GM12878 (cell line): ENCODE measurements around the gene RAET1E. TPM values are rescaled to one million over a fixed set of nuclear protein-coding genes. Genes with fewer than 3 reads are reported as not detected.

Experiments
- ATAC-seq: fragments of 200-7000 bp; cut with Tn5 transposase; 3 replicates; pipeline ENCODE4 v1.9.1; 2020; ENCODE audit warnings: mild to moderate bottlenecking, moderate library complexity
- BruUV-seq: library from RNA; stranded (reverse); fragments of 400-500 nt; replicated peaks from 2 replicates; lab custom pipeline; 2021; lab: Mats Ljungman, UMichigan
- CTCF ChIA-PET: fragments of 300-600 bp; sonication (Branson Sonifier 250); formaldehyde crosslinking; extraction: SDS; loops from one replicate; lab custom pipeline; 2021; ENCODE audit warnings: inconsistent platforms; lab: Yijun Ruan, JAX
- POLR2A ChIA-PET: fragments of 350-600 bp; formaldehyde crosslinking; extraction: SDS; loops from one replicate; lab custom pipeline; 2021; ENCODE audit warnings: inconsistent platforms; lab: Charles Lee
- RAD21 ChIA-PET: fragments of 300-600 bp; sonication (Branson Sonifier 250); formaldehyde crosslinking; loops from one replicate; lab custom pipeline; 2023; ENCODE audit warnings: antibody characterized with exemption; ENCODE audit not compliant: unreplicated experiment; lab: Charles Lee
- SMC1A ChIA-PET: fragments of 300-600 bp; sonication (Branson Sonifier 250); formaldehyde crosslinking; loops from one replicate; lab custom pipeline; 2023; ENCODE audit not compliant: unreplicated experiment, uncharacterized antibody; lab: Charles Lee
- DNase-seq: peaks from one replicate; pipeline ENCODE4 v3.0.0-alpha.2; 2011; ENCODE audit warnings: low read depth, low spot score
- FAIRE-seq: peaks from 3 replicates; lab custom pipeline; 2011; peaks lifted over from hg19 to GRCh38; lab: Jason Lieb, UNC
- H2AFZ ChIP-seq: 2 replicates; pipeline ENCODE4 v1.6.0; 2011; ENCODE audit warnings: low read depth, low read length, control low read depth; ENCODE audit not compliant: control insufficient read depth
- H3K27ac ChIP-seq: 2 replicates; pipeline ENCODE4 v1.5.1; 2011; ENCODE audit warnings: control low read depth; ENCODE audit not compliant: control insufficient read depth, insufficient read depth
- H3K27me3 ChIP-seq, 2 experiments: replicated peaks in 1 of 2; 2 replicates each; pipeline versions ENCODE4 v1.6.0 to v1.6.1; 2011; ENCODE audit warnings: low read length in 1 of 2; ENCODE audit not compliant: control insufficient read depth in 2 of 2, insufficient read depth in 2 of 2
- H3K36me3 ChIP-seq, 2 experiments: 2 replicates each; pipeline ENCODE4 v1.5.1; 2011; ENCODE audit warnings: low read length in 1 of 2; ENCODE audit not compliant: control insufficient read depth in 2 of 2, insufficient read depth in 2 of 2
- H3K4me1 ChIP-seq: 2 replicates; pipeline ENCODE4 v1.6.1; 2011; ENCODE audit warnings: mild to moderate bottlenecking, low read length, moderate library complexity, mixed read lengths; ENCODE audit not compliant: control insufficient read depth, insufficient read depth
- H3K4me2 ChIP-seq: 2 replicates; pipeline ENCODE4 v1.6.0; 2011; ENCODE audit warnings: control low read depth; ENCODE audit not compliant: control insufficient read depth, insufficient read depth
- H3K4me3 ChIP-seq: fragments of 200-600 bp; sonication (generic); 2 replicates; pipeline ENCODE4 v1.5.1; 2016
- H3K79me2 ChIP-seq: 2 replicates; pipeline ENCODE4 v1.6.0; 2011; ENCODE audit warnings: low read length; ENCODE audit not compliant: control insufficient read depth, insufficient read depth
- H3K9ac ChIP-seq: 2 replicates; pipeline ENCODE4 v1.8.0; 2011; ENCODE audit warnings: low read length, control low read depth, mixed read lengths; ENCODE audit not compliant: control insufficient read depth, insufficient read depth
- H3K9me3 ChIP-seq: replicated peaks from 3 replicates; pipeline ENCODE4 v1.5.1; 2011; ENCODE audit warnings: mild to moderate bottlenecking, low read length; ENCODE audit not compliant: control insufficient read depth, insufficient read depth
- H4K20me1 ChIP-seq: 2 replicates; pipeline ENCODE4 v1.6.0; 2011; ENCODE audit not compliant: control insufficient read depth, insufficient read depth
- BCL11A ChIP-seq: IDR thresholded peaks from 2 replicates; pipeline ENCODE4 v1.6.1; 2011; ENCODE audit warnings: low read depth, low read length
- CBFB ChIP-seq: IDR thresholded peaks from 2 replicates; pipeline ENCODE4 v1.6.1; 2016; ENCODE audit warnings: antibody characterized with exemption, low read depth
- CREM ChIP-seq: IDR thresholded peaks from 2 replicates; pipeline ENCODE4 v1.6.1; 2014; ENCODE audit warnings: antibody characterized with exemption, low read depth
- ELK1 ChIP-seq: IDR thresholded peaks from 2 replicates; pipeline ENCODE4 v1.6.1; 2012; ENCODE audit warnings: low read depth, low read length, improper control_type of control experiment
- HDAC6 ChIP-seq: fragments of 200-600 bp; sonication (generic); IDR thresholded peaks from one replicate; pipeline ENCODE4 v1.8.0; 2017; ENCODE audit warnings: antibody characterized with exemption; ENCODE audit not compliant: unreplicated experiment
- HDGF ChIP-seq: fragments of 450-650 bp; IDR thresholded peaks from 2 replicates; pipeline ENCODE4 v1.6.1; 2016; ENCODE audit warnings: antibody characterized with exemption
- MTA3 ChIP-seq: IDR thresholded peaks from 2 replicates; pipeline ENCODE4 v1.6.1; 2012; ENCODE audit warnings: low read length, inconsistent platforms, borderline replicate concordance
- PKNOX1 ChIP-seq: fragments of 450-650 bp; IDR thresholded peaks from 2 replicates; pipeline ENCODE4 v1.6.1; 2016; ENCODE audit warnings: mild to moderate bottlenecking
- TBL1XR1 ChIP-seq: IDR thresholded peaks from 2 replicates; pipeline ENCODE4 v1.6.1; 2012; ENCODE audit warnings: low read depth, low read length, improper control_type of control experiment
- TCF12 ChIP-seq: IDR thresholded peaks from 2 replicates; pipeline ENCODE4 v1.6.1; 2011; ENCODE audit warnings: low read depth, mild to moderate bottlenecking, low read length
- ZNF217 ChIP-seq: fragments of 450-650 bp; IDR thresholded peaks from 2 replicates; pipeline ENCODE4 v1.6.1; 2017; ENCODE audit warnings: antibody characterized with exemption, mild to moderate bottlenecking
- ZZZ3 ChIP-seq: IDR thresholded peaks from 2 replicates; pipeline ENCODE4 v1.6.1; 2011; ENCODE audit warnings: low read depth; ENCODE audit not compliant: control insufficient read depth, insufficient read length
- WGBS: methylation state at CpG from one replicate; pipeline ENCODE4 v1.1.6; 2016; ENCODE audit warnings: low lambda C conversion rate; ENCODE audit not compliant: insufficient replicate concordance, insufficient coverage; ENCODE audit errors: missing lambda C conversion rate; 5-methylcytosine and 5-hydroxymethylcytosine counted together
- in situ Hi-C: fragments of 300-500 bp; cut with MboI; formaldehyde crosslinking; loops from 9 replicates; pipeline ENCODE4 v1.14.3; 2018; ENCODE audit warnings: mixed read lengths
- intact Hi-C: fragments of 100-400 bp; cut with micrococcal nuclease; formaldehyde crosslinking; loops from one replicate; pipeline ENCODE4 v1.14.2; 2022; ENCODE audit not compliant: unreplicated experiment
- polyA plus RNA-seq, 11 experiments: library from polyadenylated mRNA; depleted of rRNA in 4 of 11; unstranded in 6 of 11; stranded (reverse) in 5 of 11; fragments of >200 nt; fragmentation: Nextera tagmentation in 4 of 11; fragmentation: Illumina TruSeq in 1 of 11; extraction: Ambion mirVana in 4 of 11; extraction: Trizol in 1 of 11; gene quantifications; 1 replicate in 1 of 11; 2 replicates in 10 of 11; pipeline versions ENCODE4 v1.2.1 to v1.2.3, GENCODE V29; 2011 to 2016; ENCODE audit warnings: inconsistent platforms in 2 of 11, missing spikeins in 2 of 11, low read depth in 1 of 11
- total RNA-seq, 4 experiments: library from RNA; depleted of rRNA in 3 of 4; stranded (reverse); fragments of >200 nt in 3 of 4; fragmentation: Illumina TruSeq in 1 of 4; extraction: Trizol in 1 of 4; gene quantifications; 2 replicates each; pipeline versions ENCODE4 v1.2.1 to v1.2.3, GENCODE V29; 2013 to 2021
- TF ChIP-seq, protein P1 (sequence below): IDR thresholded peaks from 2 replicates; pipeline ENCODE4 v1.6.1; 2011; ENCODE audit warnings: borderline replicate concordance, low read depth, mild to moderate bottlenecking, moderate library complexity, mixed read lengths, low read length; ENCODE audit not compliant: insufficient read depth; ENCODE audit errors: extremely low read length
- TF ChIP-seq, protein P2 (sequence below): fragments of 450-650 bp; IDR thresholded peaks from 2 replicates; pipeline ENCODE4 v1.6.1; 2017; ENCODE audit warnings: antibody characterized with exemption, mild to moderate bottlenecking, moderate library complexity
- TF ChIP-seq, protein P3 (sequence below): fragments of 450-650 bp; IDR thresholded peaks from 2 replicates; pipeline ENCODE4 v1.6.1; 2017; ENCODE audit warnings: mild to moderate bottlenecking, moderate library complexity

RAET1E gene
- total and polyA plus RNA-seq, 10 of the 15 experiments (the other 5 are each of a cell fraction or from before 2014, with no cell fraction given) = not detected

DNA sequence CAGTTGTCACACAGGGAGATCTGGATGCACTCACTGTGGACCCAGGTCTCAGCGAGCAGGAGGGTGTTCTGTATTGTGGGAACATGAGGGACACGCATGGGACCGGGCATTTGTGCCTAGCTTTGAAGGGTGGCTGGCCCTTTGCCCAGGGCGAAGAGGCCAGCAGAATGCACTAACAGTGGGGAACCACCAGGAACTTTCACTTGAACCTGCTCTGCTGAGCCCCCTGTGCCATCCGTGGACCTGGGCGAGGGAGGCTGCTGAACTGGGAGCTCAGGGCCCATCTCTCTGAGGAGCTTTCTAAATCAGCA is 42.7 kb upstream of the RAET1E start:
- RAD21 ChIA-PET = interaction anchor here (1.1 kb wide), 1 partner anchor 76 kb away, joined by 3 read pairs; no protein-coding TSS in a partner anchor
- Histone ChIP-seq H3K4me3 (no peak overlapping the region), H3K79me2 (no peaks in the 10 kb centered on the region), H3K36me3 (no peaks in the 10 kb centered on the region), H3K27me3 (peaks cover 7 to 8% of the 10 kb centered on the region in 2 experiments; a peak in 3 of 4 replicates), H3K4me1 (peaks cover 16% of the 10 kb centered on the region), H3K9ac (no peak overlapping the region), H3K4me2 (no peak overlapping the region), H2AFZ (no peak overlapping the region), H4K20me1 (no peaks in the 10 kb centered on the region; the same call in 1 of the 2 replicates), H3K9me3 (no peaks in the 10 kb centered on the region; the same call in 2 of the 3 replicates), H3K27ac (no peak overlapping the region)
- in situ Hi-C loops (no loop called here), intact Hi-C loops (no loop called here)
- SMC1A ChIA-PET = interaction anchor here (0.6 to 1.3 kb wide), 3 partner anchors 21 to 221 kb away, joined by 3 read pairs; no protein-coding TSS in a partner anchor
- CTCF ChIA-PET = interaction anchor here (0.7 to 1.3 kb wide), 2 partner anchors 66 to 76 kb away, joined by 3 to 8 read pairs; no protein-coding TSS in a partner anchor
- FAIRE-seq (no peak), DNase-seq (no peak), ATAC-seq (no peak)
- BruUV-seq = no TSS peak
- 28% methylated on average over 6 of the region's 6 CpGs for WGBS
- POLR2A ChIA-PET = no interaction called here
- TF ChIP-seq ELK1 (no peak), TBL1XR1 (no peak), ZNF217 (no peak), CREM (no peak), BCL11A (no peak), ZZZ3 (no peak), MTA3 (no peak), CBFB (no peak), TCF12 (no peak), HDAC6 (no peak), PKNOX1 (no peak), HDGF (no peak)
- TF ChIP-seq, protein P1, sequence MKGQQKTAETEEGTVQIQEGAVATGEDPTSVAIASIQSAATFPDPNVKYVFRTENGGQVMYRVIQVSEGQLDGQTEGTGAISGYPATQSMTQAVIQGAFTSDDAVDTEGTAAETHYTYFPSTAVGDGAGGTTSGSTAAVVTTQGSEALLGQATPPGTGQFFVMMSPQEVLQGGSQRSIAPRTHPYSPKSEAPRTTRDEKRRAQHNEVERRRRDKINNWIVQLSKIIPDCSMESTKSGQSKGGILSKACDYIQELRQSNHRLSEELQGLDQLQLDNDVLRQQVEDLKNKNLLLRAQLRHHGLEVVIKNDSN = no peak
- TF ChIP-seq, protein P2, sequence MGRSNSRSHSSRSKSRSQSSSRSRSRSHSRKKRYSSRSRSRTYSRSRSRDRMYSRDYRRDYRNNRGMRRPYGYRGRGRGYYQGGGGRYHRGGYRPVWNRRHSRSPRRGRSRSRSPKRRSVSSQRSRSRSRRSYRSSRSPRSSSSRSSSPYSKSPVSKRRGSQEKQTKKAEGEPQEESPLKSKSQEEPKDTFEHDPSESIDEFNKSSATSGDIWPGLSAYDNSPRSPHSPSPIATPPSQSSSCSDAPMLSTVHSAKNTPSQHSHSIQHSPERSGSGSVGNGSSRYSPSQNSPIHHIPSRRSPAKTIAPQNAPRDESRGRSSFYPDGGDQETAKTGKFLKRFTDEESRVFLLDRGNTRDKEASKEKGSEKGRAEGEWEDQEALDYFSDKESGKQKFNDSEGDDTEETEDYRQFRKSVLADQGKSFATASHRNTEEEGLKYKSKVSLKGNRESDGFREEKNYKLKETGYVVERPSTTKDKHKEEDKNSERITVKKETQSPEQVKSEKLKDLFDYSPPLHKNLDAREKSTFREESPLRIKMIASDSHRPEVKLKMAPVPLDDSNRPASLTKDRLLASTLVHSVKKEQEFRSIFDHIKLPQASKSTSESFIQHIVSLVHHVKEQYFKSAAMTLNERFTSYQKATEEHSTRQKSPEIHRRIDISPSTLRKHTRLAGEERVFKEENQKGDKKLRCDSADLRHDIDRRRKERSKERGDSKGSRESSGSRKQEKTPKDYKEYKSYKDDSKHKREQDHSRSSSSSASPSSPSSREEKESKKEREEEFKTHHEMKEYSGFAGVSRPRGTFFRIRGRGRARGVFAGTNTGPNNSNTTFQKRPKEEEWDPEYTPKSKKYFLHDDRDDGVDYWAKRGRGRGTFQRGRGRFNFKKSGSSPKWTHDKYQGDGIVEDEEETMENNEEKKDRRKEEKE = no peak
- TF ChIP-seq, protein P3, sequence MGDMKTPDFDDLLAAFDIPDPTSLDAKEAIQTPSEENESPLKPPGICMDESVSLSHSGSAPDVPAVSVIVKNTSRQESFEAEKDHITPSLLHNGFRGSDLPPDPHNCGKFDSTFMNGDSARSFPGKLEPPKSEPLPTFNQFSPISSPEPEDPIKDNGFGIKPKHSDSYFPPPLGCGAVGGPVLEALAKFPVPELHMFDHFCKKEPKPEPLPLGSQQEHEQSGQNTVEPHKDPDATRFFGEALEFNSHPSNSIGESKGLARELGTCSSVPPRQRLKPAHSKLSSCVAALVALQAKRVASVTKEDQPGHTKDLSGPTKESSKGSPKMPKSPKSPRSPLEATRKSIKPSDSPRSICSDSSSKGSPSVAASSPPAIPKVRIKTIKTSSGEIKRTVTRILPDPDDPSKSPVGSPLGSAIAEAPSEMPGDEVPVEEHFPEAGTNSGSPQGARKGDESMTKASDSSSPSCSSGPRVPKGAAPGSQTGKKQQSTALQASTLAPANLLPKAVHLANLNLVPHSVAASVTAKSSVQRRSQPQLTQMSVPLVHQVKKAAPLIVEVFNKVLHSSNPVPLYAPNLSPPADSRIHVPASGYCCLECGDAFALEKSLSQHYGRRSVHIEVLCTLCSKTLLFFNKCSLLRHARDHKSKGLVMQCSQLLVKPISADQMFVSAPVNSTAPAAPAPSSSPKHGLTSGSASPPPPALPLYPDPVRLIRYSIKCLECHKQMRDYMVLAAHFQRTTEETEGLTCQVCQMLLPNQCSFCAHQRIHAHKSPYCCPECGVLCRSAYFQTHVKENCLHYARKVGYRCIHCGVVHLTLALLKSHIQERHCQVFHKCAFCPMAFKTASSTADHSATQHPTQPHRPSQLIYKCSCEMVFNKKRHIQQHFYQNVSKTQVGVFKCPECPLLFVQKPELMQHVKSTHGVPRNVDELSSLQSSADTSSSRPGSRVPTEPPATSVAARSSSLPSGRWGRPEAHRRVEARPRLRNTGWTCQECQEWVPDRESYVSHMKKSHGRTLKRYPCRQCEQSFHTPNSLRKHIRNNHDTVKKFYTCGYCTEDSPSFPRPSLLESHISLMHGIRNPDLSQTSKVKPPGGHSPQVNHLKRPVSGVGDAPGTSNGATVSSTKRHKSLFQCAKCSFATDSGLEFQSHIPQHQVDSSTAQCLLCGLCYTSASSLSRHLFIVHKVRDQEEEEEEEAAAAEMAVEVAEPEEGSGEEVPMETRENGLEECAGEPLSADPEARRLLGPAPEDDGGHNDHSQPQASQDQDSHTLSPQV = no peak
